Stimulated activated CD4-positive, alpha-beta T cell treated with anti-CD3 and anti-CD28 coated beads, Interleukin-2, amount 100 ng/mL, for 48 hours (primary cell): ENCODE results near the gene HMGB2.

Experiments used
- DNase-seq, 2 donors: peaks; one replicate each; pipeline ENCODE4 v3.0.0-alpha.2; 2020

Gene HMGB2

GRCh38 chr4:173334085-173334890 is at the start of gene HMGB2:
Gene HMGB2 (minus strand): TSS chr4:173334358. CDS start chr4:173333649, 709 bp downstream.
- DNase-seq: peak; percentile 97 to 99

GRCh38 chr4:173382349-173382748 is 48.2 kb upstream of the HMGB2 start:
- DNase-seq: no peak

- DNase-seq: no peak
These were observed 47.5 kb upstream of the HMGB2 start for GRCh38 chr4:173381610-173382009.

GRCh38 chr4:173380987-173381386 is 46.8 kb upstream of the HMGB2 start:
- no peak for DNase-seq

GRCh38 chr4:173379929-173380328 is 45.8 kb upstream of the HMGB2 start:
- DNase-seq: no peak

GRCh38 chr4:173374588-173374987 is 40.4 kb upstream of the HMGB2 start:
- DNase-seq: no peak

- DNase-seq: peak; percentile 19 to 22
These were observed 37.4 kb upstream of the HMGB2 start for GRCh38 chr4:173371292-173372192.

GRCh38 chr4:173370477-173371291 is 36.5 kb upstream of the HMGB2 start, which contains the start of gene SAP30:
Gene SAP30 (plus strand): TSS chr4:173370954. CDS start chr4:173371183, 229 bp downstream.
- peak; percentile 90 to 93 for DNase-seq

GRCh38 chr4:173370130-173370476 is 35.9 kb upstream of the HMGB2 start:
- no peak for DNase-seq

GRCh38 chr4:173367946-173368345 is 33.8 kb upstream of the HMGB2 start:
- DNase-seq: no peak

- DNase-seq: no peak
These were observed 33.1 kb upstream of the HMGB2 start for GRCh38 chr4:173367285-173367684.

- no peak for DNase-seq
These were observed 31.3 kb upstream of the HMGB2 start for GRCh38 chr4:173365359-173365996.

GRCh38 chr4:173362666-173363065 is 28.5 kb upstream of the HMGB2 start:
- DNase-seq: no peak

- no peak for DNase-seq
These were observed 26.5 kb upstream of the HMGB2 start for GRCh38 chr4:173360587-173361221.

GRCh38 chr4:173357939-173358338 is 23.8 kb upstream of the HMGB2 start:
- DNase-seq: no peak

GRCh38 chr4:173347467-173347866 is 13.3 kb upstream of the HMGB2 start:
- no peak for DNase-seq

- DNase-seq: no peak
These were observed 11.9 kb upstream of the HMGB2 start for GRCh38 chr4:173346074-173346473.

- no peak for DNase-seq
These were observed 11.5 kb upstream of the HMGB2 start for GRCh38 chr4:173345648-173346047.

GRCh38 chr4:173343832-173344397 is 9.8 kb upstream of the HMGB2 start:
- no peak for DNase-seq

- DNase-seq: no peak
These were observed 3.3 kb upstream of the HMGB2 start for GRCh38 chr4:173337463-173337862.
